Osteoblast (primary cell): Measurements from ENCODE around the gene SPIC. TPM values are rescaled to one million over a fixed set of nuclear protein-coding genes. Genes with fewer than 3 reads are reported as not detected.

Source experiments
- DNase-seq: peaks from one replicate; pipeline ENCODE4 v3.0.0; 2011; ENCODE audit warnings: low spot score, mixed read lengths; ENCODE audit not compliant: insufficient read length; ENCODE audit errors: missing footprints
- H2AFZ ChIP-seq: 2 replicates; pipeline ENCODE4 v1.6.0; 2011; ENCODE audit warnings: mild to moderate bottlenecking, low read length
- H3K27ac ChIP-seq: 2 replicates; pipeline ENCODE4 v1.5.1; 2011; ENCODE audit warnings: mild to moderate bottlenecking, low read depth, low read length, moderate library complexity
- H3K27me3 ChIP-seq: 2 replicates; pipeline ENCODE4 v1.6.0; 2012; ENCODE audit warnings: mild to moderate bottlenecking, control low read depth, inconsistent platforms, low read length, moderate library complexity; ENCODE audit not compliant: insufficient read depth
- H3K36me3 ChIP-seq: 2 replicates; pipeline ENCODE4 v1.5.1; 2011; ENCODE audit warnings: mild to moderate bottlenecking, low read length, control low read depth, moderate library complexity; ENCODE audit not compliant: insufficient read depth
- H3K4me1 ChIP-seq: 2 replicates; pipeline ENCODE4 v1.5.1; 2011; ENCODE audit warnings: mild to moderate bottlenecking, low read length, control low read depth, moderate library complexity; ENCODE audit not compliant: insufficient read depth
- H3K4me2 ChIP-seq: 2 replicates; pipeline ENCODE4 v1.6.0; 2011; ENCODE audit warnings: mild to moderate bottlenecking, low read length; ENCODE audit not compliant: insufficient read depth
- H3K4me3 ChIP-seq: fragments of 200-600 bp; sonication (generic); 3 replicates; pipeline ENCODE4 v1.5.1; 2012; ENCODE audit warnings: mild to moderate bottlenecking, low read length, inconsistent platforms; ENCODE audit not compliant: insufficient read depth
- H3K79me2 ChIP-seq: 2 replicates; pipeline ENCODE4 v1.6.0; 2012; ENCODE audit warnings: mild to moderate bottlenecking, low read length, control low read depth, inconsistent platforms; ENCODE audit not compliant: insufficient read depth
- H3K9me3 ChIP-seq: 2 replicates; pipeline ENCODE4 v1.5.1; 2011; ENCODE audit warnings: low read depth, low read length, control low read depth
- H4K20me1 ChIP-seq: 2 replicates; pipeline ENCODE4 v1.6.0; 2012; ENCODE audit warnings: mild to moderate bottlenecking, low read length, control low read depth; ENCODE audit not compliant: insufficient read depth
- total RNA-seq: library from RNA; depleted of rRNA; stranded (reverse); fragments of >200 nt; gene quantifications from 2 replicates; pipeline ENCODE4 v1.2.3, GENCODE V29; 2012
- TF ChIP-seq, protein P1 (sequence below): IDR thresholded peaks from 2 replicates; pipeline ENCODE4 v1.5.1; 2011; ENCODE audit warnings: mild to moderate bottlenecking, low read depth, low read length, moderate library complexity; ENCODE audit errors: extremely low read depth

SPIC gene
- total RNA-seq, 1 donor: not detected

DNA sequence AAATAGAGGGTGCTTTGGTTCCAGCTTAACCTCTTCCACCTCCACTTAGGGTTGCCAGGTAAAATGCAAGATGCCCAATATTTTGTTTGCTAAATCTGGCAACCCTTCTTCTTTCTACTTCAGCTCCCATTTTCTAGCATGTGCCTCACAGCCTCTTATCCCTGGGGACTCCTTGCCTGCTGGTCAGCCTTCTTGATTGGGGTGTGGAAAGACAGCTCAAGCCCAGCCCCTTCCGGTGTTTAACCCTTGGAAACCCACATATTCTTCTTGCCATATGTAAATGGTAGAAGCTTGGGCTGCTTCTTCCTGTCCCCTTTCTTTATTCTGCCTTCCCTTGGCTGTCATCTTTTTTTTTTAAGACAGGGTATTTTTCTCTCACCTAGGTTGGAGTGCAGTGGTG, 5.7 kb downstream of the SPIC start:
- no peak for DNase-seq
- TF ChIP-seq, protein P1, sequence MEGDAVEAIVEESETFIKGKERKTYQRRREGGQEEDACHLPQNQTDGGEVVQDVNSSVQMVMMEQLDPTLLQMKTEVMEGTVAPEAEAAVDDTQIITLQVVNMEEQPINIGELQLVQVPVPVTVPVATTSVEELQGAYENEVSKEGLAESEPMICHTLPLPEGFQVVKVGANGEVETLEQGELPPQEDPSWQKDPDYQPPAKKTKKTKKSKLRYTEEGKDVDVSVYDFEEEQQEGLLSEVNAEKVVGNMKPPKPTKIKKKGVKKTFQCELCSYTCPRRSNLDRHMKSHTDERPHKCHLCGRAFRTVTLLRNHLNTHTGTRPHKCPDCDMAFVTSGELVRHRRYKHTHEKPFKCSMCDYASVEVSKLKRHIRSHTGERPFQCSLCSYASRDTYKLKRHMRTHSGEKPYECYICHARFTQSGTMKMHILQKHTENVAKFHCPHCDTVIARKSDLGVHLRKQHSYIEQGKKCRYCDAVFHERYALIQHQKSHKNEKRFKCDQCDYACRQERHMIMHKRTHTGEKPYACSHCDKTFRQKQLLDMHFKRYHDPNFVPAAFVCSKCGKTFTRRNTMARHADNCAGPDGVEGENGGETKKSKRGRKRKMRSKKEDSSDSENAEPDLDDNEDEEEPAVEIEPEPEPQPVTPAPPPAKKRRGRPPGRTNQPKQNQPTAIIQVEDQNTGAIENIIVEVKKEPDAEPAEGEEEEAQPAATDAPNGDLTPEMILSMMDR: no peak
- no peaks in the 10 kb centered on the region for H3K9me3 ChIP-seq
- H4K20me1 ChIP-seq: no peaks in the 10 kb centered on the region
- H3K4me1 ChIP-seq: no peaks in the 10 kb centered on the region
- H3K4me3 ChIP-seq: no peak overlapping the region
- no peak overlapping the region for H3K27ac ChIP-seq
- H2AFZ ChIP-seq: no peak overlapping the region
- no peaks in the 10 kb centered on the region for H3K27me3 ChIP-seq
- H3K36me3 ChIP-seq: no peaks in the 10 kb centered on the region
- H3K79me2 ChIP-seq: no peaks in the 10 kb centered on the region
- H3K4me2 ChIP-seq: no peak overlapping the region

DNA sequence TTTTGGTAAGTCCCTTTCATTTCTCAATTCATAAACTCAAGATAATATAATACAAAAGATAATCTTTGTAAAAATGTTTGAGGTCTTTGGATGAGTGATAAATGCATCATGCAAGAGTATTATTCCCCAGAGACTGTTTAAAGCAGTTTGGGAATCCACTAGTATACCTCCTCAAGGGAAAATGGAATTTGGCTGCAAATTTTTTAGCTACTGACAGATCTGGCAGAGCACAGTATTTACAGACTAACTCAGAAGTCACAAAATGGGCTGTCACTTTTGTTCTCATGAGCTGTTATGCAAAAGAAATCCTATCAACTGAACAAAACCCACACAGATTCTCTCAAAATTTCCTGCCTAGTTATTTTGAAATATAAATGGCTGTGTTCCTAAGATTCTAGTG, 9.9 kb downstream of the SPIC start:
- Histone ChIP-seq H3K36me3 (no peaks in the 10 kb centered on the region), H3K4me2 (no peak overlapping the region), H3K79me2 (no peaks in the 10 kb centered on the region), H3K4me3 (no peak overlapping the region), H4K20me1 (no peaks in the 10 kb centered on the region), H2AFZ (no peak overlapping the region), H3K9me3 (no peaks in the 10 kb centered on the region), H3K27me3 (no peaks in the 10 kb centered on the region), H3K27ac (no peak overlapping the region), H3K4me1 (no peaks in the 10 kb centered on the region)
- TF ChIP-seq, protein P1: no peak
- DNase-seq: peak; percentile 29

DNA sequence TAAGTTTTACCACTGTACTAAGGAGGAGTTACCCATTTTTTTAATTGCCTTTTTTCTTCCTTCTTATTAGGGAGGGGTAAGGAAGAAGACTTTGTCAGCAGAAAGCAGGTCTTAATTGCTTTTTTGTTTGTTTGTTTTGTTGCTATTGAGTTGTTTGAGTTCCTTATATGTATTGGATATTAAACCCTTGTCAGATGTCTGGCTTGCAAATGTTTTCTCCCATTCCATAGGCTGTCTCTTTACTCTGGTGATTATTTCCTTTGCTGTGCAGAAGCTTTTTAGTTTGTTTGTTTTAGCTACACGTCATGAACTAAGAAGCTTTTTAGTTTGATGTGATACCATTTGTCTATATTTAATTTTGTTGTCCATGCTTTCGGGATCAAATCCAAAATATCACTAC, 13.3 kb downstream of the SPIC start:
- no peaks in the 10 kb centered on the region for H3K9me3 ChIP-seq
- TF ChIP-seq, protein P1: no peak
- no peak for DNase-seq
- H3K4me2 ChIP-seq: no peak overlapping the region
- H3K4me3 ChIP-seq: no peak overlapping the region
- no peaks in the 10 kb centered on the region for H3K36me3 ChIP-seq
- H2AFZ ChIP-seq: no peak overlapping the region
- H3K79me2 ChIP-seq: no peaks in the 10 kb centered on the region
- no peaks in the 10 kb centered on the region for H3K27me3 ChIP-seq
- no peak overlapping the region for H3K27ac ChIP-seq
- H3K4me1 ChIP-seq: no peaks in the 10 kb centered on the region
- no peaks in the 10 kb centered on the region for H4K20me1 ChIP-seq

DNA sequence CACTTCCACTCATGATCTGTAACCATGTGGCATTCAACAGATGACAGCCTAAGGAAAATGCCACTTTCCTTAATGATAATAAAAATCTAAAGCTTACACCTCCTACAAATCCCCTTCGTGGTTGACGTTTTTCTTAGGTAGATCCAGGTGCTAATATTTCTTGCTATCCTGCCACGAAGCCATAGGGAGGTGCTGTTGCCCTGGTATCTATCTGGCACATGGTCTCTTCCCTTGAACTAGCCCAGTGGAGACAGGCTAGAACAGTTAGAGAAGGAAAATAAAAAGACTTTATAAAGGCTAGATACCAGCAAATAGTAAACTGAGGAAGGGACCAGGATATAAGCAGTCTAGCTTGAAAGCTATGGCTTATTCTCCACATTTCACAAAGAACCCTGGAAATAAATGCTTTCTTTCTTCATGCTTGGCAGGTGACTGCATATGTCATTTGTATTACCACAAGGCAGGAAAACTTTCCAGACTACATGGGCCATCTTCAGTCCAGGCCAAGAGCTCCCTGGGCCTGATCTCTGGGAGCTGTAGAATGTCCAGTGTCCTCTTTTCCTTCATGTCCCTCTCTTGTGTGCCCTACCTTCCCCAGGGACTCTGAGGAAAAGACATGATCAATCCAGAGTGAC, 15.3 kb downstream of the SPIC start:
- Histone ChIP-seq H3K4me1 (no peaks in the 10 kb centered on the region), H3K4me3 (no peak overlapping the region), H3K79me2 (no peaks in the 10 kb centered on the region), H3K27ac (no peak overlapping the region), H3K4me2 (no peak overlapping the region), H3K27me3 (no peaks in the 10 kb centered on the region), H3K9me3 (no peaks in the 10 kb centered on the region), H3K36me3 (no peaks in the 10 kb centered on the region), H4K20me1 (no peaks in the 10 kb centered on the region), H2AFZ (no peak overlapping the region)
- TF ChIP-seq, protein P1: no peak
- no peak for DNase-seq
